HUES64 (cell line): ENCODE measurements around the gene MSI2.

Experiments used
- H3K27ac ChIP-seq: 2 replicates; pipeline ENCODE4 v1.7.0; 2013; ENCODE audit warnings: low read depth, low read length, inconsistent platforms
- H3K27me3 ChIP-seq: 2 replicates; pipeline ENCODE4 v1.6.1; 2013; ENCODE audit warnings: mild to moderate bottlenecking, low read length; ENCODE audit not compliant: insufficient read depth
- H3K36me3 ChIP-seq: 2 replicates; pipeline ENCODE4 v1.6.1; 2013; ENCODE audit warnings: mild to moderate bottlenecking, low read length; ENCODE audit not compliant: insufficient read depth
- H3K4me1 ChIP-seq: 2 replicates; pipeline ENCODE4 v1.6.1; 2013; ENCODE audit warnings: mild to moderate bottlenecking, low read length, moderate library complexity; ENCODE audit not compliant: insufficient read depth
- H3K4me3 ChIP-seq: 2 replicates; pipeline ENCODE4 v1.5.1; 2013; ENCODE audit warnings: mild to moderate bottlenecking, low read length, moderate library complexity
- H3K9ac ChIP-seq: 2 replicates; pipeline ENCODE4 v1.6.1; 2013; ENCODE audit warnings: mild to moderate bottlenecking, low read depth, low read length
- H3K9me3 ChIP-seq: 2 replicates; pipeline ENCODE4 v1.6.1; 2013; ENCODE audit warnings: low read depth, low read length; ENCODE audit not compliant: insufficient read depth
- WGBS: fragments of 150-250, 120-280 bp; methylation state at CpG from one replicate; pipeline ENCODE4 v1.1.7; 2013; ENCODE audit warnings: missing lambda C conversion rate; 5-methylcytosine and 5-hydroxymethylcytosine counted together

The MSI2 gene

GRCh38 chr17:57407287-57408070, 151.2 kb downstream of the MSI2 start:
- H3K9ac ChIP-seq, result peak overlapping the region; percentile 49
- no peaks in the 10 kb centered on the region for H3K9me3 ChIP-seq
- peaks cover 49% of the 10 kb centered on the region for H3K4me1 ChIP-seq
- no peaks in the 10 kb centered on the region for H3K27me3 ChIP-seq
- no peaks in the 10 kb centered on the region for H3K36me3 ChIP-seq
- peak overlapping the region; percentile 49 for H3K27ac ChIP-seq
- H3K4me3 ChIP-seq, result peak overlapping the region; percentile 2; the same call in 1 of the 2 replicates
- 73% methylated on average over 9 of the region's 9 CpGs for WGBS

GRCh38 chr17:57408071-57408811, 151.9 kb downstream of the MSI2 start:
- H3K36me3 ChIP-seq, result no peaks in the 10 kb centered on the region
- 50% methylated on average over 10 of the region's 13 CpGs for WGBS
- H3K4me1 ChIP-seq, result peaks cover 49% of the 10 kb centered on the region
- H3K4me3 ChIP-seq, result peak overlapping the region; percentile 2; the same call in 1 of the 2 replicates
- peak overlapping the region; percentile 49; the same call in 1 of the 2 replicates for H3K9ac ChIP-seq
- no peaks in the 10 kb centered on the region for H3K9me3 ChIP-seq
- H3K27ac ChIP-seq, result peak overlapping the region; percentile 54
- H3K27me3 ChIP-seq, result no peaks in the 10 kb centered on the region

- peaks cover 49% of the 10 kb centered on the region for H3K4me1 ChIP-seq
Measured at GRCh38 chr17:57410169-57410568, 153.8 kb downstream of the MSI2 start.

GRCh38 chr17:57412520-57413096, 156.3 kb downstream of the MSI2 start:
- no peak overlapping the region for H3K4me3 ChIP-seq
- H3K9me3 ChIP-seq, result no peaks in the 10 kb centered on the region
- H3K36me3 ChIP-seq, result no peaks in the 10 kb centered on the region
- 75% methylated on average over 1 of the region's 2 CpGs for WGBS
- H3K27ac ChIP-seq, result no peak overlapping the region
- no peaks in the 10 kb centered on the region for H3K27me3 ChIP-seq
- H3K9ac ChIP-seq, result no peak overlapping the region
- peaks cover 27% of the 10 kb centered on the region for H3K4me1 ChIP-seq

More at GRCh38 chr17:57410169-57410568, 153.8 kb downstream of the MSI2 start:
- no peak overlapping the region for H3K27ac ChIP-seq
- no peaks in the 10 kb centered on the region for H3K36me3 ChIP-seq
- WGBS, result 66% methylated on average over 6 of the region's 6 CpGs
- H3K9ac ChIP-seq, result no peak overlapping the region
- no peaks in the 10 kb centered on the region for H3K9me3 ChIP-seq
- H3K4me3 ChIP-seq, result no peak overlapping the region
- no peaks in the 10 kb centered on the region for H3K27me3 ChIP-seq

GRCh38 chr17:57413848-57414651, 157.7 kb downstream of the MSI2 start:
- Histone ChIP-seq H3K4me3 (no peak overlapping the region), H3K9ac (no peak overlapping the region), H3K27ac (no peak overlapping the region), H3K27me3 (no peaks in the 10 kb centered on the region), H3K36me3 (no peaks in the 10 kb centered on the region), H3K9me3 (no peaks in the 10 kb centered on the region), H3K4me1 (peaks cover 13% of the 10 kb centered on the region)
- 94% methylated on average over 9 of the region's 9 CpGs for WGBS

- Histone ChIP-seq H3K36me3 (no peaks in the 10 kb centered on the region), H3K9ac (no peak overlapping the region), H3K4me1 (0 out of 2 replicates have a peak, but pooled peaks cover under 1% of the 10 kb centered on the region), H3K4me3 (no peak overlapping the region), H3K9me3 (no peaks in the 10 kb centered on the region), H3K27ac (no peak overlapping the region), H3K27me3 (no peaks in the 10 kb centered on the region)
- 92% methylated on average over 3 of the region's 3 CpGs for WGBS
Measured at GRCh38 chr17:57415751-57416207, 159.5 kb downstream of the MSI2 start.

GRCh38 chr17:57416369-57416768, 160.0 kb downstream of the MSI2 start:
- H3K4me1 ChIP-seq, result no peaks in the 10 kb centered on the region

GRCh38 chr17:57417956-57418355, 161.6 kb downstream of the MSI2 start:
- Histone ChIP-seq H3K9ac (no peak overlapping the region), H3K36me3 (no peaks in the 10 kb centered on the region), H3K4me1 (no peaks in the 10 kb centered on the region), H3K4me3 (no peak overlapping the region), H3K27ac (no peak overlapping the region), H3K9me3 (no peaks in the 10 kb centered on the region), H3K27me3 (no peaks in the 10 kb centered on the region)
- 89% methylated on average over 7 of the region's 7 CpGs for WGBS

More at GRCh38 chr17:57416369-57416768, 160.0 kb downstream of the MSI2 start:
- Histone ChIP-seq H3K9me3 (no peaks in the 10 kb centered on the region), H3K27ac (no peak overlapping the region), H3K4me3 (no peak overlapping the region), H3K36me3 (no peaks in the 10 kb centered on the region), H3K27me3 (no peaks in the 10 kb centered on the region), H3K9ac (no peak overlapping the region)
- 93% methylated on average over 7 of the region's 7 CpGs for WGBS

- no peaks in the 10 kb centered on the region for H3K36me3 ChIP-seq
- no peaks in the 10 kb centered on the region for H3K9me3 ChIP-seq
- no peak overlapping the region for H3K9ac ChIP-seq
- no peaks in the 10 kb centered on the region for H3K4me1 ChIP-seq
- H3K27me3 ChIP-seq, result no peaks in the 10 kb centered on the region
- no peak overlapping the region for H3K27ac ChIP-seq
- H3K4me3 ChIP-seq, result no peak overlapping the region
- WGBS, result 82% methylated on average over 7 of the region's 7 CpGs
Measured at GRCh38 chr17:57418463-57419246, 162.3 kb downstream of the MSI2 start.

- H3K27ac ChIP-seq, result no peak overlapping the region
- H3K27me3 ChIP-seq, result no peaks in the 10 kb centered on the region
- H3K4me3 ChIP-seq, result no peak overlapping the region
- WGBS, result 93% methylated on average over 11 of the region's 11 CpGs
- no peaks in the 10 kb centered on the region for H3K9me3 ChIP-seq
- H3K9ac ChIP-seq, result no peak overlapping the region
- H3K4me1 ChIP-seq, result peaks cover 3% of the 10 kb centered on the region
- H3K36me3 ChIP-seq, result no peaks in the 10 kb centered on the region
Measured at GRCh38 chr17:57419940-57420550, 163.7 kb downstream of the MSI2 start.
